Measurements from ENCODE around the gene FARS2. TPM values are rescaled to one million over a fixed set of nuclear protein-coding genes. Genes with fewer than 3 reads are reported as not detected.

The FARS2 gene
- total and polyA plus RNA-seq, 9 of the 15 experiments (the other 6 are each of a cell fraction or from before 2014, with no cell fraction given) = 16.5 to 62.2 (median 27.0) TPM

- Histone ChIP-seq H3K79me2 (ENCODE audit: control insufficient read depth, insufficient read depth, low read length) (no peaks in the 10 kb centered on the region), H2AFZ (ENCODE audit: low read depth, low read length) (no peak overlapping the region), H3K4me2 (ENCODE audit: insufficient read depth, low read length) (no peak overlapping the region), H3K27me3 (ENCODE audit: control insufficient read depth in 2 of 2, insufficient read depth in 2 of 2, low read length in 2 of 2) (no peaks in the 10 kb centered on the region), H3K9me3 (replicated peaks; ENCODE audit: control insufficient read depth, insufficient read depth, low read depth, low read length) (no peaks in the 10 kb centered on the region), H3K4me3 (no peak overlapping the region), H4K20me1 (replicated peaks; ENCODE audit: control insufficient read depth, insufficient read depth, low read length) (no peaks in the 10 kb centered on the region), H3K36me3 (ENCODE audit: control insufficient read depth, insufficient read depth, low read length) (no peaks in the 10 kb centered on the region), H3K9me1 (ENCODE audit: control insufficient read depth, insufficient read depth, low read length) (no peaks in the 10 kb centered on the region), H3K9ac (ENCODE audit: insufficient read depth in 1 of 2, low read depth in 2 of 2, low read length in 2 of 2) (no peak overlapping the region), H3K27ac (ENCODE audit: extremely low read depth, low read depth, low read length) (no peak overlapping the region), H3K4me1 (replicated peaks in 1 of 2; ENCODE audit: control insufficient read depth in 2 of 2, insufficient read depth in 2 of 2, low read length in 2 of 2) (no peaks in the 10 kb centered on the region)
- POLR2A ChIA-PET = no interaction called here
- in situ Hi-C loops (cut with MboI) = no loop called here
- FAIRE-seq = no peak
- intact Hi-C loops (cut with micrococcal nuclease) = no loop called here
- no peak for DNase-seq (ENCODE audit: extremely low read depth in 1 of 4, low spot score in 3 of 4)
- BruUV-seq (replicated peaks) = no TSS peak
- 91% methylated on average over 2 of the region's 2 CpGs for WGBS (ENCODE audit: insufficient coverage, low coverage, missing lambda C conversion rate)
- TF ChIP-seq JUND (IDR thresholded peaks at IDR 0.05; ENCODE audit: borderline replicate concordance, low read depth, low read length) (0 out of 2 replicates have a peak, but pooled peaks have one; percentile 15), JUND (tag; IDR thresholded peaks at IDR 0.05; ENCODE audit: borderline replicate concordance, low read depth, low read length) (no peak), E2F1 (CRISPR knock-in tag; IDR thresholded peaks at IDR 0.05) (no peak), NR2C1 (IDR thresholded peaks at IDR 0.05) (peak; percentile 48; the same call in 1 of the 2 replicates), NR2C1 (tag; IDR thresholded peaks at IDR 0.05) (no peak), ZNF764 (CRISPR knock-in tag; IDR thresholded peaks at IDR 0.05; ENCODE audit: low read depth) (no peak), MBD1 (CRISPR knock-in tag; IDR thresholded peaks at IDR 0.05) (no peak), IRF9 (tag; IDR thresholded peaks at IDR 0.05) (no peak), FOXJ3 (CRISPR knock-in tag; IDR thresholded peaks at IDR 0.05) (no peak), ILF3 (IDR thresholded peaks at IDR 0.05; ENCODE audit: borderline replicate concordance) (no peak)
- no peak for ATAC-seq
- CTCF ChIA-PET (ENCODE audit: low intra/inter-chr PET ratio) = no interaction called here
Observed at GRCh38 chr6:5569491-5569890, 308.2 kb downstream of the FARS2 start.
